Measurements from ENCODE around the gene CAMSAP3.
A peak's percentile ranks its signal among the peaks of the same experiment; 100 is the strongest.

The CAMSAP3 gene

DNA sequence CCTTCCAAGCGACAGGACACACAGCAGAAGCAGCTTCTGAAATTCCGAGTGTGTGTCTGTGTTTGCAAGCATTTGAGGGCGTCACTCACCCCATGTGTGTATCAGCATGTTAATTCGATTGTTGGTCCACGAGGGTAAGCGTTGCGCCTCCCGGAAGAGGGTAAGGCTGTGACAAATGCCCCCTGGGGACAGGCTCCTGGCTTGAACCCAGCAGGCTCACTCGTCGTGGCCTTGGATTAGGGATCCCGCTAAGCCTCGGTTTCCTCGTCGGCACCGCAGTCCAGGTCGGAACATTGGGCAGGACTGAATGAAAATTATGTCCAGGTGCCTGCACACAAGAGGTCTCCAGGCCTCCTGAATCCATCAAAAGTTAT is 40.6 kb downstream of the CAMSAP3 start:
- Histone ChIP-seq H3F3A (ENCODE audit: insufficient read depth, low read length) (no peaks in the 10 kb centered on the region; the same call in 1 of the 2 replicates), H3K9me2 (ENCODE audit: low read depth, low read length) (no peaks in the 10 kb centered on the region), H2AFZ (ENCODE audit: low read length) (no peak overlapping the region), H3K4me3 (ENCODE audit: low read depth, low read length, poor library complexity, severe bottlenecking) (peak overlapping the region; percentile 100), H4K20me1 (ENCODE audit: insufficient read depth, low read length) (no peaks in the 10 kb centered on the region), H3K9ac (ENCODE audit: low read length) (no peak overlapping the region), H3K27me3 (ENCODE audit: insufficient read depth, low read length) (no peaks in the 10 kb centered on the region), H3K27ac (ENCODE audit: low read depth, low read length, poor library complexity, severe bottlenecking) (no peak overlapping the region), H3K4me2 (ENCODE audit: low read length) (peak overlapping the region; percentile 99), H3K36me3 (ENCODE audit: insufficient read depth, low read length) (no peaks in the 10 kb centered on the region; the same call in 1 of the 2 replicates), H3K79me2 (ENCODE audit: insufficient read depth, low read length) (no peaks in the 10 kb centered on the region), H3K9me3 (ENCODE audit: low read length) (no peaks in the 10 kb centered on the region), H3K4me1 (ENCODE audit: insufficient read depth, low read length, severe bottlenecking) (peaks cover 13% of the 10 kb centered on the region)
- TF ChIP-seq, protein P1, sequence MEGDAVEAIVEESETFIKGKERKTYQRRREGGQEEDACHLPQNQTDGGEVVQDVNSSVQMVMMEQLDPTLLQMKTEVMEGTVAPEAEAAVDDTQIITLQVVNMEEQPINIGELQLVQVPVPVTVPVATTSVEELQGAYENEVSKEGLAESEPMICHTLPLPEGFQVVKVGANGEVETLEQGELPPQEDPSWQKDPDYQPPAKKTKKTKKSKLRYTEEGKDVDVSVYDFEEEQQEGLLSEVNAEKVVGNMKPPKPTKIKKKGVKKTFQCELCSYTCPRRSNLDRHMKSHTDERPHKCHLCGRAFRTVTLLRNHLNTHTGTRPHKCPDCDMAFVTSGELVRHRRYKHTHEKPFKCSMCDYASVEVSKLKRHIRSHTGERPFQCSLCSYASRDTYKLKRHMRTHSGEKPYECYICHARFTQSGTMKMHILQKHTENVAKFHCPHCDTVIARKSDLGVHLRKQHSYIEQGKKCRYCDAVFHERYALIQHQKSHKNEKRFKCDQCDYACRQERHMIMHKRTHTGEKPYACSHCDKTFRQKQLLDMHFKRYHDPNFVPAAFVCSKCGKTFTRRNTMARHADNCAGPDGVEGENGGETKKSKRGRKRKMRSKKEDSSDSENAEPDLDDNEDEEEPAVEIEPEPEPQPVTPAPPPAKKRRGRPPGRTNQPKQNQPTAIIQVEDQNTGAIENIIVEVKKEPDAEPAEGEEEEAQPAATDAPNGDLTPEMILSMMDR (IDR thresholded peaks at IDR 0.05; ENCODE audit: low read length) = no peak
- TF ChIP-seq EZH2 (IDR thresholded peaks at IDR 0.05; ENCODE audit: borderline replicate concordance, low read length) = no peak

DNA sequence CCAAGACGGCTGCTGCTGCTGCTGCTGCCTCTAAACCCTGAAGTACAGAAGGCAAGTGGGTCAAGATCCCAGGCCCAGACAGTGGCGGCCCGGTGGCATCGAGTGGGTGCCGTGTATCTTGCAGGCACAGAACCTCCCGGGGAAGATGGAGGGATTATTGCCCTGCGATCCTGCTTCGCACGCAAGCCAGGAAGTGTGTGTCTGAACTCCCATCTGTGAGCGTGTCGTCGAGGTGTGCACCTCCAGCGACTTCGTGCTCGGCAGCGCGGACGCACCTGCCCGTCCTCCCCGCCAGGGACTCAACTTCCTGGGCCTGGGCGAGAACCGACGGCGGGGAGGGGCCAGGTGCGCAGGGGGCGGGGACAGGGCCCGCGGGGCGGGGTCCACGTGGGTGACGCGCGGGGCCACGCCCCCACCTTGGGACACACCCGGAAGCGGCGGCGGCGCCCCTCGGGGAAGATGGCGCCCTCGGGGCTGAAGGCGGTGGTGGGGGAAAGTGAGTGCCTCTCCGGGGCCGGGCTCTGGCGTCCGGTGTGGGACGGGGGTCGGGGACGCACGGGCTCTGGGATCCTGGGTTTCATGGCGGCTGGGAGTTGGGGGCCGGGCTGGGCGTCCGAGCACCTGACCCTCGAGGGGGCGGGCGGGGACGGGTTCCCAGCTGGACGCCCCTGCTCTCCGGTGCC is 41.2 kb downstream of the CAMSAP3 start, which contains the start of gene STXBP2:
TSS of gene STXBP2 (plus strand) at position 420 of the 683 bp plus-strand sequence. CDS start at position 460, 40 bp downstream.
- peaks cover 13% of the 10 kb centered on the region for H3K4me1 ChIP-seq (ENCODE audit: insufficient read depth, low read length, severe bottlenecking)
- peak within 1 kb of the TSS; percentile 99 for H3K4me2 ChIP-seq (ENCODE audit: low read length)
- no peaks in the 10 kb centered on the region for H3K27me3 ChIP-seq (ENCODE audit: insufficient read depth, low read length)
- no peaks in the 10 kb centered on the region; the same call in 1 of the 2 replicates for H3F3A ChIP-seq (ENCODE audit: insufficient read depth, low read length)
- H3K79me2 ChIP-seq (ENCODE audit: insufficient read depth, low read length) = no peaks in the 10 kb centered on the region
- peak within 1 kb of the TSS; percentile 100 for H3K4me3 ChIP-seq (ENCODE audit: low read depth, low read length, poor library complexity, severe bottlenecking)
- H3K9me3 ChIP-seq (ENCODE audit: low read length) = no peaks in the 10 kb centered on the region
- peak within 1 kb of the TSS; percentile 18 for H3K27ac ChIP-seq (ENCODE audit: low read depth, low read length, poor library complexity, severe bottlenecking)
- TF ChIP-seq EZH2 (IDR thresholded peaks at IDR 0.05; ENCODE audit: borderline replicate concordance, low read length) = no peak
- TF ChIP-seq, protein P1 (IDR thresholded peaks at IDR 0.05; ENCODE audit: low read length) = no peak
- peak within 1 kb of the TSS; percentile 99 for H3K9ac ChIP-seq (ENCODE audit: low read length)
- H4K20me1 ChIP-seq (ENCODE audit: insufficient read depth, low read length) = no peaks in the 10 kb centered on the region
- no peak within 1 kb of the TSS for H2AFZ ChIP-seq (ENCODE audit: low read length)
- H3K36me3 ChIP-seq (ENCODE audit: insufficient read depth, low read length) = no peaks in the 10 kb centered on the region; the same call in 1 of the 2 replicates
- no peaks in the 10 kb centered on the region for H3K9me2 ChIP-seq (ENCODE audit: low read depth, low read length)

DNA sequence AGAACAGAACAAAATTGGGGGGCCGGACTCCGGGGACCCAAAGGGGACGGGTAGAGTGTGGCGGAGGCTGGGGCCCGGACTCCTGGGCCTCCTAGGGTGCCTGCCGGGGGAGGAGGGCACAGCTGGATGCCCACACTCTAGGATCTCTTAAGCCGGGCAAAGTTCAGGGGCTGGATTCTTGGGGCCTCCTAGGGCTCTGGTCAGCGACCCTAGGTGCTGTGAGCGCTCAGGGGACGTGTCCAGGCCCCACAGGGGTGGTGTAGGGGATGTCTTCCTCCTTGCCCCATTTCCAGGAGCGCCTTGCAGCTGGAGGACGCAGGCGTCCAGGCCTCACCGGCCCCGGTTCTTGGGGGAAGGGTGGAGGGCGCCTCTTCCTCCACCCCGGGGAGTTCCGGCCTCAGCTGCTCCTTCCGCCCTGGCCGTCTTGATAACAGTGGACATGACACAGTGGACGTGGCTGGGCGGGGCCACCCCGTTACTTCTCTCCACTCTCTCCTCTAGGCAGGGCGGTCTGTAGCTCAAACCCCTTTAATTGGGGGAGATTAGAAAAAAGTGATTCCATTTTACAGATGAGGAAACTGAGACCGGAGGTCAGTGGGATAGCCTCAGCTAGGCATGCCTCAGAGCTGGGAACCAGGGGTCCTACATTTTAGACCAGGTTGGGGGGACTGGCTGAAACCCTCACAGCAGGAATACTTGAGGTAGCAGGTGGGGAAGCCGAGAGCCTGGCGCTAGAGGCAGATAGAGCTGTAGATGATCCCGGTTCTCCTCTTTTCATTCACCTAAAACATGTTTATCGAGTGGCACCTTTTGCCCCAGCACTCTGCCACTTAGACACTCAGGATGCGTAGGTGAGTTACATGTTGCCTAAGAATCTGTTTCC is 42.0 kb downstream of the CAMSAP3 start:
- Histone ChIP-seq H4K20me1 (ENCODE audit: insufficient read depth, low read length) (no peaks in the 10 kb centered on the region), H3K36me3 (ENCODE audit: insufficient read depth, low read length) (no peaks in the 10 kb centered on the region; the same call in 1 of the 2 replicates), H3K4me1 (ENCODE audit: insufficient read depth, low read length, severe bottlenecking) (peaks cover 13% of the 10 kb centered on the region), H2AFZ (ENCODE audit: low read length) (no peak overlapping the region), H3K9me2 (ENCODE audit: low read depth, low read length) (no peaks in the 10 kb centered on the region), H3K79me2 (ENCODE audit: insufficient read depth, low read length) (no peaks in the 10 kb centered on the region), H3K27ac (ENCODE audit: low read depth, low read length, poor library complexity, severe bottlenecking) (peak overlapping the region; percentile 18), H3K4me2 (ENCODE audit: low read length) (peak overlapping the region; percentile 99), H3K9me3 (ENCODE audit: low read length) (no peaks in the 10 kb centered on the region), H3K4me3 (ENCODE audit: low read depth, low read length, poor library complexity, severe bottlenecking) (peak overlapping the region; percentile 100), H3K9ac (ENCODE audit: low read length) (peak overlapping the region; percentile 99), H3K27me3 (ENCODE audit: insufficient read depth, low read length) (no peaks in the 10 kb centered on the region), H3F3A (ENCODE audit: insufficient read depth, low read length) (no peaks in the 10 kb centered on the region; the same call in 1 of the 2 replicates)
- TF ChIP-seq, protein P1 (IDR thresholded peaks at IDR 0.05; ENCODE audit: low read length) = no peak
- TF ChIP-seq EZH2 (IDR thresholded peaks at IDR 0.05; ENCODE audit: borderline replicate concordance, low read length) = no peak
